ENCODE data around the gene PHACTR1.

PHACTR1 gene

DNA sequence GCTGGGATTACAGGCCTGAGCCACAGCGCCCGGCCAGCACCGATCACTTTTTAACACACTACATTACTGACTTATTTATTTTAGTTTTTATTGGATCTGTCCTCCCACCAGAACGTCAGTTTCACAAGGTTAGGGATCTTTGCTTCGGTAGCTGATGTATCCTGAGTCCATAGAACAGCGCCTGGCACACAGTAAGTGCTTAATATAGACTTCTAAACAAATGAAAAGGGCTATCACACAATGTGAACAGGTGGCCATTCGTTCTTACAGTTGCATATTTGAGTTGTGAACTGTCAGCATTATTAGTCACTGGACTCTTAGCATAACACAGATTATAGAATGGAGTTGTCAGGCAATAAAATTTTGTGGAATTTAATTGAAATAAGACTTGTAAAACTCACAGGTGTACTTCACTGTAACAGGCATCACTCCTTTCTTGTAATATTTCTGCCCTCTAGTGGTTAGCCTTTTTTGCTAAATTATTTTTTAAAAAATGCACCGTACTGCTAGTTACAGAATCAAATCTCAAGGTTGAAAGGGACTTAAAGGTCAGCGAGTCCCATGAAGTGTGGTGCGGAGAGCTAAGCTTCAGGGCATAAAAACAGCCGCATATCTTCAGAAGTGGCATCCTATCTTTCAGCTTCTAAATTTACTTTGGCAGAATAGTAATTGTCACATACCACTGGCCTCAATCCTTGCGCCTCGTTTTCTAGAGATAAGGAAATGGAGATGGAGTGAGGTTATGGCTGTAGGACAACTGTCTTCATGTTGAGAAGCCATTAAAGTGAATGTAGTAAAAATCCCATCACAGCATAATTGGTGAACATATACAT, 615.2 kb downstream of the PHACTR1 start:
- peak; percentile 45 for DNase-seq

DNA sequence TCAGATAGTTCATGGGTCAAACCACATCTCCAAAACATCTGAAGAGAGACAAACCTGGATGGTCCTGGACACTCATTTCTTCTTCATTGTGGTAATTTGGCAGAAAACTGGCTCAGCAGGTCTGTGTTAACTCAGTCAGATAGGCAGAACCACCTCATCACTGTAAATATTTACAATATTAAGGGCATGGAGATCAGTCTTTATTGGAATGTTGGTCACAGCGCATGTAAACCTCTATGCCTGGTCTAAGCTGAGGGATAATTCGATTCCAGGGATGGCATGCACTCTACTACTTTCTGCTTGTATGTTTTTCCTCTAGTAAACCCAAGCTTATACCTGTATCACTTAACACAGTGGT, 615.8 kb downstream of the PHACTR1 start:
- DNase-seq, result no peak

DNA sequence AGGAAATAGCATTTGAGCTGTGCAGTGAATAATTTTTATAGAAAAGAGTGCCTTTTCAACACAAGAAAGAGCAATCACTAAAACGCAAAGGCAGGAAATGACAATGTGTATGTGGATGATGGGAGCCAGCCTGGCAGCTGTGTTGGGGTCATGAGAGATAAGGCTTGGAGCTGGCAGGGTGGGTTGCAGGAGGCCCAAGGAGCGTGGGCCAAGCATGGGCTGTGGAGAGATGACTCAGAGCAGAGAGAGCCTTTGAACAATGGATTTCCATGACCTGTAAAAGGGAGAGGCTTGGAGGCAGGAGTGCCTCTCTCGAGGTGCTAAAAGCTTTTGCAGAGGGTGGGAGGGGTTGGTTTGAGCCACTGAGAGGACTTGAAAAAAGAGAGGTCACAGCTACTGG, 618.4 kb downstream of the PHACTR1 start:
- no peak for DNase-seq

DNA sequence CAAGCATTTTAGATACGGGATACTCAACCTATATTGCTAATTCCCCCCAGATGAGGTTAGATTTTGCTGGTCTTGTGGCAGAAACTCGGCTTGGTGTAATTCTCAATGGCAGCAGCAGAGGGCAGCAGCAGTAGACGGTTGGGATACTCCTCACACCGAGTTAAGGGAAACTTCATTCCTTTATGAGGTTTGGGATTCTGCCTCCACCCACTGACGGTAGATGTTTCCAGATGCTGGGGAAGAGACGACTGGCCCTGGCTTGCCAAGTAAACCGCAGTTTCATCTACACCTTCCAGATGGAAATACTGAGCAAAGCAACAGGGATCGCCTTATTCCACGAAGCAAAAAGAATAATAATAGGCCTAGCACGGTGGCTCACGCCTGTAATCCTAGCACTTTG, 620.0 kb downstream of the PHACTR1 start:
- DNase-seq, result peak; percentile 70

DNA sequence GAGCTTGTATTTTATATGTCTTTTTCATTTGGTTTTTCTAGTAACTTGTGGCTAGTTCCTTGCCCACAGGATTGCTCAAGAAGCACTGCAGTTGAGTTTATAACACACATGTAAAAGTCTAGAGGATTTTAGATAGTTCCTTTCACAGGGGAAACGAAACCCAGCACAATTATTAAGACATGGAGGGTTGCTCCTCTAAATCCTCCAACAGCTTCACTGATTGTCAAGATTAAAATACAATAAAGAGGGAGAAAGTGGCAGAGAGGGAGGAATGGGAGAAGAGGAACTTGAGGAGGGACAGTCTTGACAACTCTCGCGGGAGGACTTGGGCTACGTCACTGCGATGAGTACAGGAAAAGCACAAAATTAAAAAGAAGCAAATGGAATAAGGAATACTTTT, 621.5 kb downstream of the PHACTR1 start:
- no peak for DNase-seq
